ENCODE measurements around the gene PLCH2. TPM values are rescaled to one million over a fixed set of nuclear protein-coding genes. Genes with fewer than 3 reads are reported as not detected.

The PLCH2 gene
- total and polyA plus RNA-seq, 7 donors, result 0.04 to 0.60 (median 0.09) TPM; not detected in 1

GRCh38 chr1:2483970-2484369 is 7.9 kb downstream of the PLCH2 start:
- Histone ChIP-seq H3K27ac (no peak overlapping the region), H3K36me3 (ENCODE audit: insufficient read depth in 1 of 2, low read depth in 1 of 2) (no peaks in the 10 kb centered on the region), H3K27me3 (ENCODE audit: insufficient read depth in 3 of 3, low read length in 2 of 3) (no peaks in the 10 kb centered on the region), H3K9me3 (peaks cover 3% of the 10 kb centered on the region), H3K4me3 (no peak overlapping the region), H3K4me1 (no peaks in the 10 kb centered on the region)
- DNase-seq, result no peak
- no peak for TF ChIP-seq CTCF (IDR thresholded peaks at IDR 0.05)
- intact Hi-C loops (cut with DNase I), result no loop called here
- WGBS, 3 donors, result 70 to 75% (median 71%) methylated on average over 12 to 16 of the region's 16 CpGs
- ATAC-seq, result no peak

- TF ChIP-seq CTCF (IDR thresholded peaks at IDR 0.05), result no peak
- H3K27ac ChIP-seq, result no peak overlapping the region
- H3K4me3 ChIP-seq, result no peak overlapping the region
- intact Hi-C loops (cut with DNase I), result no loop called here
- no peak for ATAC-seq
- WGBS, 3 donors, result 66 to 83% (median 71%) methylated on average over 4 of the region's 4 CpGs
- no peaks in the 10 kb centered on the region for H3K27me3 ChIP-seq (ENCODE audit: insufficient read depth in 3 of 3, low read length in 2 of 3)
- H3K9me3 ChIP-seq, result peaks cover 3% of the 10 kb centered on the region
- H3K36me3 ChIP-seq (ENCODE audit: insufficient read depth in 1 of 2, low read depth in 1 of 2), result no peaks in the 10 kb centered on the region
- no peaks in the 10 kb centered on the region for H3K4me1 ChIP-seq
- DNase-seq, result no peak
Observed at GRCh38 chr1:2486041-2486440, 10.0 kb downstream of the PLCH2 start.

GRCh38 chr1:2486558-2486957 is 10.5 kb downstream of the PLCH2 start:
- no peak overlapping the region for H3K4me3 ChIP-seq
- no peaks in the 10 kb centered on the region for H3K27me3 ChIP-seq (ENCODE audit: insufficient read depth in 3 of 3, low read length in 2 of 3)
- no peak for DNase-seq
- peaks cover 3% of the 10 kb centered on the region for H3K9me3 ChIP-seq
- TF ChIP-seq CTCF (IDR thresholded peaks at IDR 0.05), result no peak
- intact Hi-C loops (cut with DNase I), result no loop called here
- 61 to 65% (median 62%) methylated on average over 9 of the region's 9 CpGs for WGBS, 3 donors
- H3K36me3 ChIP-seq (ENCODE audit: insufficient read depth in 1 of 2, low read depth in 1 of 2), result no peaks in the 10 kb centered on the region
- H3K27ac ChIP-seq, result no peak overlapping the region
- no peaks in the 10 kb centered on the region for H3K4me1 ChIP-seq
- ATAC-seq, result no peak

GRCh38 chr1:2488688-2489087 is 12.6 kb downstream of the PLCH2 start:
- H3K4me3 ChIP-seq, result no peak overlapping the region
- H3K4me1 ChIP-seq, result no peaks in the 10 kb centered on the region
- H3K27me3 ChIP-seq (ENCODE audit: insufficient read depth in 3 of 3, low read length in 2 of 3), result peaks cover 0 to 8% (median 0%) of the 10 kb centered on the region in 3 donors
- no peak overlapping the region for H3K27ac ChIP-seq
- H3K9me3 ChIP-seq, result peaks cover 3% of the 10 kb centered on the region
- H3K36me3 ChIP-seq (ENCODE audit: insufficient read depth in 1 of 2, low read depth in 1 of 2), result no peaks in the 10 kb centered on the region
- no peak for DNase-seq
- intact Hi-C loops (cut with DNase I), result no loop called here
- WGBS, 3 donors, result 88 to 90% (median 88%) methylated on average over 2 of the region's 2 CpGs
- no peak for ATAC-seq
- no peak for TF ChIP-seq CTCF (IDR thresholded peaks at IDR 0.05)

GRCh38 chr1:2489615-2490014 is 13.5 kb downstream of the PLCH2 start:
- 83 to 86% (median 86%) methylated on average over 13 to 14 of the region's 14 CpGs for WGBS, 3 donors
- Histone ChIP-seq H3K9me3 (peaks cover 3% of the 10 kb centered on the region), H3K27ac (no peak overlapping the region), H3K36me3 (ENCODE audit: insufficient read depth in 1 of 2, low read depth in 1 of 2) (no peaks in the 10 kb centered on the region), H3K4me1 (no peaks in the 10 kb centered on the region), H3K4me3 (no peak overlapping the region), H3K27me3 (ENCODE audit: insufficient read depth in 3 of 3, low read length in 2 of 3) (peaks cover 0 to 8% (median 0%) of the 10 kb centered on the region in 3 donors)
- DNase-seq, result no peak
- no peak for TF ChIP-seq CTCF (IDR thresholded peaks at IDR 0.05)
- ATAC-seq, result no peak
- intact Hi-C loops (cut with DNase I), result no loop called here

All from psoas muscle (tissue), 8 donors.